ENCODE data around the gene ANKRD34A.

Gene ANKRD34A

GRCh38 chr1:145952903-145953302, 11.5 kb downstream of the ANKRD34A start:
- Histone ChIP-seq H3K4me3 (ENCODE audit: low read depth, low read length) (no peak overlapping the region), H3K27ac (no peak overlapping the region), H3K27me3 (ENCODE audit: insufficient read depth, low read depth, severe bottlenecking) (no peaks in the 10 kb centered on the region), H3K36me3 (peaks cover 4% of the 10 kb centered on the region), H3K9me3 (ENCODE audit: severe bottlenecking) (no peaks in the 10 kb centered on the region)
- no peak for DNase-seq
- TF ChIP-seq CTCF (IDR thresholded peaks at IDR 0.05; ENCODE audit: low read depth, low read length): no peak

GRCh38 chr1:145951526-145951925, 12.8 kb downstream of the ANKRD34A start:
- Histone ChIP-seq H3K27me3 (ENCODE audit: insufficient read depth, low read depth, severe bottlenecking) (no peaks in the 10 kb centered on the region), H3K4me3 (ENCODE audit: low read depth, low read length) (no peak overlapping the region), H3K36me3 (peaks cover 7% of the 10 kb centered on the region), H3K9me3 (ENCODE audit: severe bottlenecking) (no peaks in the 10 kb centered on the region), H3K27ac (no peak overlapping the region)
- TF ChIP-seq CTCF (IDR thresholded peaks at IDR 0.05; ENCODE audit: low read depth, low read length): no peak
- no peak for DNase-seq

- H3K27me3 ChIP-seq (ENCODE audit: insufficient read depth, low read depth, severe bottlenecking): no peaks in the 10 kb centered on the region
- TF ChIP-seq CTCF (IDR thresholded peaks at IDR 0.05; ENCODE audit: low read depth, low read length): no peak
- H3K36me3 ChIP-seq: peaks cover 15% of the 10 kb centered on the region
Measured at GRCh38 chr1:145949219-145949618, 15.2 kb downstream of the ANKRD34A start.

GRCh38 chr1:145947551-145947950, 16.8 kb downstream of the ANKRD34A start:
- Histone ChIP-seq H3K9me3 (ENCODE audit: severe bottlenecking) (no peaks in the 10 kb centered on the region), H3K27me3 (ENCODE audit: insufficient read depth, low read depth, severe bottlenecking) (no peaks in the 10 kb centered on the region), H3K36me3 (peaks cover 27% of the 10 kb centered on the region), H3K27ac (no peak overlapping the region), H3K4me3 (ENCODE audit: low read depth, low read length) (no peak overlapping the region)
- no peak for TF ChIP-seq CTCF (IDR thresholded peaks at IDR 0.05; ENCODE audit: low read depth, low read length)
- no peak for DNase-seq

More at GRCh38 chr1:145949219-145949618, 15.2 kb downstream of the ANKRD34A start:
- Histone ChIP-seq H3K9me3 (ENCODE audit: severe bottlenecking) (no peaks in the 10 kb centered on the region), H3K27ac (no peak overlapping the region), H3K4me3 (ENCODE audit: low read depth, low read length) (no peak overlapping the region)
- DNase-seq: no peak

GRCh38 chr1:145946477-145946986, 17.8 kb downstream of the ANKRD34A start:
- peaks cover 29% of the 10 kb centered on the region for H3K36me3 ChIP-seq
- no peak for TF ChIP-seq CTCF (IDR thresholded peaks at IDR 0.05; ENCODE audit: low read depth, low read length)
- H3K27me3 ChIP-seq (ENCODE audit: insufficient read depth, low read depth, severe bottlenecking): no peaks in the 10 kb centered on the region
- H3K9me3 ChIP-seq (ENCODE audit: severe bottlenecking): no peaks in the 10 kb centered on the region
- no peak overlapping the region for H3K27ac ChIP-seq
- H3K4me3 ChIP-seq (ENCODE audit: low read depth, low read length): no peak overlapping the region
- DNase-seq: no peak

- peaks cover 36% of the 10 kb centered on the region for H3K36me3 ChIP-seq
- DNase-seq: no peak
- no peak for TF ChIP-seq CTCF (IDR thresholded peaks at IDR 0.05; ENCODE audit: low read depth, low read length)
Measured at GRCh38 chr1:145944532-145944931, 19.8 kb downstream of the ANKRD34A start.

More at GRCh38 chr1:145944532-145944931, 19.8 kb downstream of the ANKRD34A start:
- Histone ChIP-seq H3K9me3 (ENCODE audit: severe bottlenecking) (no peaks in the 10 kb centered on the region), H3K4me3 (ENCODE audit: low read depth, low read length) (no peak overlapping the region), H3K27ac (no peak overlapping the region), H3K27me3 (ENCODE audit: insufficient read depth, low read depth, severe bottlenecking) (no peaks in the 10 kb centered on the region)
